NCI-H774 (cell line): ENCODE results near the gene DNAH6.

Source experiments
- DNase-seq: peaks from one replicate; lab custom pipeline; 2025; lab: John Stamatoyannopoulos, UW

The DNAH6 gene

GRCh38 chr2:84631985-84632384 lies 115.7 kb downstream of the DNAH6 start:
- no peak for DNase-seq

GRCh38 chr2:84636080-84636971 lies 120.0 kb downstream of the DNAH6 start:
- DNase-seq, result no peak

GRCh38 chr2:84639751-84640150 lies 123.5 kb downstream of the DNAH6 start:
- DNase-seq, result no peak

- DNase-seq, result no peak
These were observed 124.1 kb downstream of the DNAH6 start for GRCh38 chr2:84640411-84640810.

GRCh38 chr2:84641021-84641420 lies 124.7 kb downstream of the DNAH6 start:
- DNase-seq, result no peak

- DNase-seq, result no peak
These were observed 127.7 kb downstream of the DNAH6 start for GRCh38 chr2:84643991-84644390.

- DNase-seq, result no peak
These were observed 130.2 kb downstream of the DNAH6 start for GRCh38 chr2:84646514-84646913.

GRCh38 chr2:84647267-84647666 lies 131.0 kb downstream of the DNAH6 start:
- no peak for DNase-seq

- DNase-seq, result no peak
These were observed 132.8 kb downstream of the DNAH6 start for GRCh38 chr2:84649058-84649457.

GRCh38 chr2:84649487-84650142 lies 133.3 kb downstream of the DNAH6 start:
- DNase-seq, result no peak

GRCh38 chr2:84652431-84652830 lies 136.1 kb downstream of the DNAH6 start:
- no peak for DNase-seq

- no peak for DNase-seq
These were observed 137.0 kb downstream of the DNAH6 start for GRCh38 chr2:84653302-84653701.

- no peak for DNase-seq
These were observed 138.1 kb downstream of the DNAH6 start for GRCh38 chr2:84654414-84654813.

- no peak for DNase-seq
These were observed 152.8 kb downstream of the DNAH6 start for GRCh38 chr2:84669122-84669521.

- DNase-seq, result no peak
These were observed 157.8 kb downstream of the DNAH6 start for GRCh38 chr2:84674099-84674498.

GRCh38 chr2:84674586-84674985 lies 158.3 kb downstream of the DNAH6 start:
- DNase-seq, result no peak

GRCh38 chr2:84676295-84676694 lies 160.0 kb downstream of the DNAH6 start:
- no peak for DNase-seq

GRCh38 chr2:84678214-84678613 lies 161.9 kb downstream of the DNAH6 start:
- no peak for DNase-seq

- no peak for DNase-seq
These were observed 170.6 kb downstream of the DNAH6 start for GRCh38 chr2:84686783-84687476.

- DNase-seq, result no peak
These were observed 171.3 kb downstream of the DNAH6 start for GRCh38 chr2:84687498-84688149.

GRCh38 chr2:84690225-84690624 lies 173.9 kb downstream of the DNAH6 start:
- no peak for DNase-seq

- no peak for DNase-seq
These were observed 177.9 kb downstream of the DNAH6 start for GRCh38 chr2:84694088-84694622.
